Mucosa of rectum (tissue), 2 donors: ENCODE results near the gene ZSWIM5.
"Not testable (repeated sequence)": the region's sequence is repeated elsewhere in the genome, so short reads cannot be mapped to it uniquely, and the experiment has no call there.

Experiments used
- H3K27ac ChIP-seq, 2 donors: one replicate each; pipeline ENCODE4 v1.7.0; 2013; ENCODE audit warnings: inconsistent platforms in 2 of 2, low read depth in 2 of 2, low read length in 2 of 2
- H3K27me3 ChIP-seq, 2 donors: one replicate each; pipeline ENCODE4 v1.7.0; 2013; ENCODE audit warnings: low read length in 2 of 2; ENCODE audit not compliant: control insufficient read depth in 2 of 2, insufficient read depth in 2 of 2
- H3K36me3 ChIP-seq, 2 donors: one replicate each; pipeline ENCODE4 v1.7.0; 2013; ENCODE audit warnings: low read length in 2 of 2; ENCODE audit not compliant: control insufficient read depth in 2 of 2, insufficient read depth in 2 of 2
- H3K4me1 ChIP-seq, 2 donors: one replicate each; pipeline ENCODE4 v1.7.0; 2013; ENCODE audit warnings: low read length in 2 of 2, mild to moderate bottlenecking in 1 of 2; ENCODE audit not compliant: control insufficient read depth in 2 of 2, insufficient read depth in 2 of 2
- H3K4me3 ChIP-seq, 2 donors: one replicate each; pipeline ENCODE4 v1.7.0; 2013; ENCODE audit warnings: low read length in 2 of 2
- H3K9ac ChIP-seq, 2 donors: one replicate each; pipeline ENCODE4 v1.7.0; 2013; ENCODE audit warnings: low read length in 2 of 2, low read depth in 1 of 2, mild to moderate bottlenecking in 1 of 2
- H3K9me3 ChIP-seq, 2 donors: one replicate each; pipeline ENCODE4 v1.7.0; 2013; ENCODE audit warnings: low read length in 2 of 2; ENCODE audit not compliant: control insufficient read depth in 2 of 2
- donor health status: healthy.
- donor health status: Normal muscosa, but diverticular disease.

ZSWIM5 gene

DNA sequence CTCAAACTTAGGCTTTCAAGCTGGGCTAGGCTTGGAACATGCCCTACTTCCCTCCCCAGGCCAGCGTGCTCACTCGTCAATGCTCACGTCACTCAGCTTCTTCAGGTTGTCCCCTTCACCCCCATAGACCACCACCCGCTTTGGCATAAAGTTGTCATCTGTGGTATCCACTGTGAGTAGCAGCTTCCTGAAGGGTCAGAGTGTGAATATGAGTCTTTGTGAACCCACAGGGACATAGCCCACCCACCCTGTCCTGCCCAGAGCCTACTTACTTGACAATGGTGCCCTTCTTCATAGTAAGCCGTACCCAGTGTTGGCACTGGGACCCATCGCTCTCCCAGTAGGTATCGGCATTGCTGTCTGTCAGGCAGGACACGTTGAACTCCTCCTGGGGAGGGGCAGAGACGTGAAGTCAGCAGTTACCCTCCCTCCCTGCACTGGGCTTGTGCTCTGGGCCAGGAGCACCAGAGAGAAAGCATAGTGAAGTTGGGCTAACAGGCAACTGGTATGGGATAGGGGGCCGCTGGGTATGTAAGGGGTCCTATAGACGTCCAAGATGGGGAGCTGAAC lies 197.0 kb downstream of the ZSWIM5 start:
- peaks cover 28 to 29% of the 10 kb centered on the region in 2 donors for H3K4me1 ChIP-seq
- H3K4me3 ChIP-seq = peak overlapping the region; percentile 81 to 83
- H3K27me3 ChIP-seq = no peaks in the 10 kb centered on the region
- H3K36me3 ChIP-seq = peaks cover 54 to 56% of the 10 kb centered on the region in 2 donors
- H3K27ac ChIP-seq = no peak overlapping the region
- H3K9me3 ChIP-seq = no peaks in the 10 kb centered on the region
- H3K9ac ChIP-seq = peak overlapping the region in 1 of 2 donors; percentile 77

DNA sequence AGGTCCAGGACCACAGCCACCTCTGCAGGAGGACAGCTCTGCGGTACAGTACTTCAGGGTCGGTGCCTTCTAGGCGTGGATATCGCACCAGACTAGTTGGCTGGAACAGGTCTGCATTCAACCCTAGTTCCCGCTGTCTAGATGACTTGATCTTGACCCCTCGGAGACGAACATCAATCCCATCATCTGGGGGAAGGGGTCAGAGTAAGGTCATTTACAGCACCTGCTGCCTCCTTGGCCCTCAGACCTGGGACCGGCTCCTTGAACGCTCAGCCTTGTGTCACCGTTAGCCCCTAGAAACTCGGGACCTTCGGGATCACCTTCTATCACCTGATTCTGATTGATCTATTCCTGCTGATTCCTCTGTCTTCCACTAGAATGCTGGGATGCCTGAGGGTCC lies 197.9 kb downstream of the ZSWIM5 start:
- peaks cover 28 to 29% of the 10 kb centered on the region in 2 donors for H3K4me1 ChIP-seq
- H3K27ac ChIP-seq = no peak overlapping the region
- peaks cover 62 to 65% of the 10 kb centered on the region in 2 donors for H3K36me3 ChIP-seq
- no peaks in the 10 kb centered on the region for H3K9me3 ChIP-seq
- H3K4me3 ChIP-seq = no peak overlapping the region
- H3K27me3 ChIP-seq = no peaks in the 10 kb centered on the region
- H3K9ac ChIP-seq = no peak overlapping the region

DNA sequence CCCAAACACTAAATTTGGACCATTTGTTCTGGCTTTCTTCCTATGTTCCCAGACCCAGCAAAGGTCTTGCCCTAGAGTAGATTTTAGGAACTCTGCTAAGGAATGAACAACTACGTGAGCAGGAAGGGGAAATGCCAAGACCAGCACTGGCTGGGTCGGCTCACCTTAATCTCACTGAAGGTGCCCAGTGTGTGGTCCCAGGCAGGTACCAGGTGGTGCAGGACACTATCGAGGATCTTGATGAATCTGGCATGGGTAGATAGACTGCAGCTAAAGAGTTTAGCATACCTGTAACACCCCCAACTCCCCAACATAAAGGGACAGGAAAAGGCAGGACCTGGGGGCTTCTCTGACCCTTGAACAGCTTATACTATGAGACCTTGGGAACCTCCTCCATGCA lies 198.3 kb downstream of the ZSWIM5 start:
- no peak overlapping the region for H3K9ac ChIP-seq
- H3K9me3 ChIP-seq = no peaks in the 10 kb centered on the region
- H3K4me1 ChIP-seq = peaks cover 28% of the 10 kb centered on the region in 2 donors
- peaks cover 67 to 69% of the 10 kb centered on the region in 2 donors for H3K36me3 ChIP-seq
- H3K4me3 ChIP-seq = no peak overlapping the region
- no peak overlapping the region for H3K27ac ChIP-seq
- H3K27me3 ChIP-seq = no peaks in the 10 kb centered on the region

DNA sequence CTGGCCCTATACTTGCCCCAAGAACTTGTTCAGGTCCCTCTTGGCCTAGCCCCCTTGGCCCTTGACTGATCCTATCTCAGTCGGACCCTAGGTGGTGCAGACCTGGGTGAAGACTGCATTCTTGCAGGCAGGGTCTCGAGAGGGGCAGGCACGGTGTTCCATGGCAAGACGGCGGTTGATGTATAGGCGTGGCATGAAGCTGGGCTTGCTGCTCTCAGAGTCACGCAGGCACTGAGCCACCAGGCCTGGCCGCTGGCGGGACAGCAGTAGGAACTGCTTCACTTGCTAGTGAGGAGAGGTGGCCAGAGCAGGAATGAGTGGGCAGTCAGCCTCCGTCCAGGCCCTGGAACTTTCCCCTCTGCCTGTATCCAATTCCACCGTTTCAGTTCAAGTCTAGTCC lies 199.1 kb downstream of the ZSWIM5 start:
- Histone ChIP-seq H3K27ac (no peak overlapping the region), H3K4me3 (no peak overlapping the region), H3K27me3 (no peaks in the 10 kb centered on the region), H3K9me3 (no peaks in the 10 kb centered on the region), H3K9ac (no peak overlapping the region), H3K4me1 (peaks cover 20% of the 10 kb centered on the region in 2 donors), H3K36me3 (peaks cover 74 to 76% of the 10 kb centered on the region in 2 donors)

DNA sequence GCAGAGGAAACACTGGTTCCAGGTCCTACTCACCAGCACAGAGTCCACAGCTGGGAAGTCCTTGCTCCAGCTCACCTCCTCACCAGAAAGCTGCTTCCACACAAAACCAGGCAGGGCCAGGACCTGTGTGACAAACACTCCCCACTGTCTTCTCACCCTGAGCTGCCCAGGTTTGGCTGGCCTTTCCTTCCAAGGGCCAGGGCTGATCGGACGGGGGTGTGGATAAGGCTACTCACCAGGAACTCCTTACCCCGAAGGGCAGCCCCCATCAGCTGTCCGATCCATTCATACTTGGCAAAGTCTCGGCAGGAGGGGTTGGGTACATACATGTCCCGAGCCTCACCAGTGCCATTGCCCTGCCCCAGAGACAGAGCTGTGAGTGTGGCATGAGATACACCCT lies 200.6 kb downstream of the ZSWIM5 start:
- H3K9ac ChIP-seq = no peak overlapping the region

DNA sequence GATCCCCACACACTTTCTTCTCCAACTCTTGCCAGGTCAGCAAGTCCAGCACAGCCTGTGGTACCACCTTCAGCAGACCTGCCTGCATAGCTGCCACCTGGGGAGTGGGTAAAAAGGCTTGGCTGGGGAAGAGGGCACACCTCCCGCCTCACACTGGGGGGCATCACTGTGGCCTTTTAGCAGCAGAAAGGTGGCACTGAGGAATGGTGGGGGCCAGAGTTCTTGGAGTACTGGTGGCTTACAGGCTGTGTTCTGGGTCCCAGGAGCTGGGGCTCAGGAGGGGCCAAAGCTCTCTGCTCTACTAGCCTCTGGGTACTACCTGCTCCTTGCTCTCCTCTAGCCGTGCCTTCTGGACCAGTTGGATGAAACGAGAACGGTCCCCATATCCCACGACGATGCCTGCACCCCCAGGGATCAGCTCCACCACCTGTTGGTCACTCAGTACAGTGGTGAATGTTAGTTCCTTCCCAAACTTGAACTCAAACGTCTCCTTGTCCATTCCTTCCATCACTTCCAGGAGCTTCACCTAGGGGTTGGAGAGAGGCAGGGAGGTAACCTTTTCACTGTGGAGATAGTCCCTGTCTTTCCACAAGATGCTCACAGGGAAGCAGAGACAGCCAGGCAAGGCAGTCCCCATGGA lies 202.0 kb downstream of the ZSWIM5 start:
- H3K27me3 ChIP-seq = no peaks in the 10 kb centered on the region
- H3K27ac ChIP-seq = no peak overlapping the region
- no peak overlapping the region for H3K9ac ChIP-seq
- H3K9me3 ChIP-seq = no peaks in the 10 kb centered on the region
- no peak overlapping the region for H3K4me3 ChIP-seq
- H3K36me3 ChIP-seq = peaks cover 67 to 75% of the 10 kb centered on the region in 2 donors
- H3K4me1 ChIP-seq = peaks cover under 1% of the 10 kb centered on the region in 2 donors

More for the DNA sequence above, 200.6 kb downstream of the ZSWIM5 start:
- H3K4me1 ChIP-seq = peaks cover 11% of the 10 kb centered on the region in 2 donors
- no peak overlapping the region for H3K27ac ChIP-seq
- peaks cover 74 to 83% of the 10 kb centered on the region in 2 donors for H3K36me3 ChIP-seq
- H3K9me3 ChIP-seq = no peaks in the 10 kb centered on the region
- no peak overlapping the region for H3K4me3 ChIP-seq
- H3K27me3 ChIP-seq = no peaks in the 10 kb centered on the region

DNA sequence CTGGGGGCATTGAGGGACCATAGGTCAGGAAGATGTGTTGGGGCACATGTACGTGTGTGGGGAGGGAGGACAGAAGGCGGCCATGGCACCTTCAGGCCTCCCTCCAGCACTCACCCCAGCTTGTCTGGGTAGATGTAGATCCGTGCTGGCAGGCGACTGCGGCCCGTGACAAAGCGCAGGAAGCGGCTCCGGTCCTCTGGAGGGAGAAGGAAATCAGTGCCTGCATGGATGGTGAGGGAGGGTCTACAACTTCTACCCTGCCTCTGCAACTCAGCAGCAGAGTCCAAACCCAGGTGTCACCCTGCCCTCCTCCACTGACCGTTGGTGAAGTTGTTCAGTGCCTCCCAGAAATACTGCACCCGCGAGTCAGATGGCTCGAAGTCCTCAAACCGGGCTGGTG lies 202.7 kb downstream of the ZSWIM5 start:
- Histone ChIP-seq H3K4me3 (no peak overlapping the region), H3K9ac (no peak overlapping the region), H3K27ac (no peak overlapping the region), H3K36me3 (peaks cover 60 to 68% of the 10 kb centered on the region in 2 donors), H3K4me1 (no peaks in the 10 kb centered on the region), H3K27me3 (no peaks in the 10 kb centered on the region), H3K9me3 (no peaks in the 10 kb centered on the region)

DNA sequence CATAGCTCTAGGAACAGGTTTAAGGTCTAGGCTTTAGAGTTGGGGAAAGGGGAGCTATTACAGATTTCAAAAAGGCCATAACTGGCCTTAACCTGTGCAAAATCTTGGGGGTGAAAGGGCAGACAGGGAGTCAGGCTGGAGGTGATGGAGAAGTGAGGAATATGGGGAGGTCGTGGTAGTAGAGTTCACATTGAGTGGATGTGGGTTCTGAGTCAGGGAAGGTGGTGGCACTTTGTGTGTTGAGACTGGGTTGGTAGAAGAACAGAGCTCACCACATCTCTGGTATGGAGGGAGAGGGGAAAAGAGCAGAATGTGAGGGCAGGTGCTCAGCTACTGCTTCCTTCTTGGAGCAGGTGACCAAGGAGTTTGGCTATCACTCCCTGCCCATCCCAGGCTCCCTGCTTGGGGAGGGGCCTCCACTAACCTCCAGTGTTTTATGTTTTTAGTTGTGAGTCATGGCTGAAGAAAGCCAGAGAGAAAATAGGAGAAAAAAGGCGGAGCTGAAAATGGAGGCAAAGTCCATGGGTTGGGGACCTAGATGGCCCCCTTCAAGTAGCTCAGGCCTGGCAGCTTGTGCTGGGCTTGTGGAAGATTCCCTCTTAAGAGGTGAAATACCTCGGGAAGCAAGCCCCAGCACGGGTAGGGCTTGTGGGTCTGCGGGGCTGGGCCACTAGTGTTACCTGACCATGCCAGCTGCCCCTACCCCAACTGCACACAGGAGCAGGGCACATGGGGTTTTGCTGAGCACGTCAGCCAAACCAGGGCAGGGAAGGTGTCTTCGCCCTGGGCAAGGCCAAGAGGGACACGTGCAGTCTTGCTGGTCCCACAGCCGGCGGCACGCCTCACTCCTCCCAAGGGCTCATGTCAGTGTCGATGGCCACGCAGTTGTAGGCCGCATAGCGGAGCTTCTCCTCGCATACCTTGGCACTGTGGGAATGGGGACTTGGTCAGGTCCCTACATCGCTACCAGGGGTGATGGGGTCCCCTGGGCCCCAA lies 203.5 kb downstream of the ZSWIM5 start:
- H3K36me3 ChIP-seq = peaks cover 52 to 60% of the 10 kb centered on the region in 2 donors
- no peak overlapping the region for H3K9ac ChIP-seq
- H3K9me3 ChIP-seq = no peaks in the 10 kb centered on the region
- H3K4me1 ChIP-seq = no peaks in the 10 kb centered on the region
- H3K4me3 ChIP-seq = no peak overlapping the region
- no peaks in the 10 kb centered on the region for H3K27me3 ChIP-seq
- no peak overlapping the region for H3K27ac ChIP-seq

DNA sequence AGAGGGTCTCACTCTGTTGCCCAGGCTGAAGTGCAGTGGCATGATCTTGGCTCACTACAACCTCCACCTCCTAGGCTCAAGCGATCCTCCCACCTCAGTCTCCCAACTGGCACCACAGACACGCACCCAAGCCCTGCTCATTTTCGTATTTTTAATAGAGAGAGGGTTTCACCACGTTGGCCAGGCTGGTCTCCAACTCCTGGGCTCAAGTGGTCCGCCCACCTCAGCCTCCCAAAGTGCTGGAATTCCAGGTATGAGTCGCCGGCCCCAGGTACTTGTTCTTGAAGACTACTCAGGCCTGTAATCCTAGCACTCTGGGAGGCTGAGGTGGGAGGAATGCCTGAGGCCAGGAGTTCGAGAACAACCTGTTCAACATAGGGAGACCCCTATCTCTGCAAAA lies 204.8 kb downstream of the ZSWIM5 start:
- not testable (repeated sequence) for H3K4me1 ChIP-seq, H3K27me3 ChIP-seq, H3K9ac ChIP-seq, H3K27ac ChIP-seq, H3K9me3 ChIP-seq, H3K4me3 ChIP-seq
- H3K36me3 ChIP-seq = peaks cover 39 to 47% of the 10 kb centered on the region in 2 donors

DNA sequence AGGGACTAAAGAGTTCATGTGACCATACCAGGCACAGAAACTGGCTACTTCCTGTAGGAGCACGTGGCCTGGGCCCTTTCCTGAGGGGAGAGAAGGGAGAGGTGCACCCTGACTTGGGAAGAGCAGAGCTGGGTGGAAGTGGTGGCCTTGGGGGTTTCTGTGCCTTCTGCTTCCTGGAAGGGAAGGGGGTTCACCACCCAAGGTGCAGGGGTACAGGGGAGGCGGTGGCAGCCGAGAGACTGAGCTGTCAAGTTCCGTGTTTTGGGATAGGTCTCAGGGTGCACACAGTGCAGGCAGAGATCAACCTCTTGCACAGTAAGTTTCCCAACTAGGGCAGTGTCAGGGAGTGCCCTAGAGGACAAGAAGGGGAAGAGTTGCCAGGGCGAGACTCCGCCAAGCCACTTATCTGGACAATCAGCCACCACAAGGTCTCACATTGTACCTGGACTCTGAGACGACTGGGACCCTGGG lies 205.4 kb downstream of the ZSWIM5 start:
- Histone ChIP-seq H3K4me3 (no peak overlapping the region), H3K9ac (no peak overlapping the region), H3K36me3 (peaks cover 37 to 43% of the 10 kb centered on the region in 2 donors), H3K27me3 (no peaks in the 10 kb centered on the region), H3K4me1 (no peaks in the 10 kb centered on the region), H3K9me3 (no peaks in the 10 kb centered on the region), H3K27ac (no peak overlapping the region)
